HepG2 (cell line): Measurements from ENCODE around the gene PRMT6. TPM values are rescaled to one million over a fixed set of nuclear protein-coding genes. Genes with fewer than 3 reads are reported as not detected.

Source experiments
- CBX5 ChIP-seq: sonication (generic); formaldehyde crosslinking; IDR thresholded peaks from 2 replicates; pipeline ENCODE4 v1.4.0; 2020; ENCODE audit warnings: missing genetic modification reagents, borderline replicate concordance
- JDP2 ChIP-seq: sonication (generic); formaldehyde crosslinking; IDR thresholded peaks from 2 replicates; pipeline ENCODE4 v1.8.1; 2022; ENCODE audit warnings: missing genetic modification reagents, borderline replicate concordance
- SATB2 ChIP-seq: sonication (generic); formaldehyde crosslinking; IDR thresholded peaks from 2 replicates; pipeline ENCODE4 v1.5.0; 2020; ENCODE audit warnings: missing genetic modification reagents
- SOX6 ChIP-seq, 2 experiments: fragments of 450-650 bp in 1 of 2; sonication (generic) in 1 of 2; formaldehyde crosslinking in 1 of 2; IDR thresholded peaks; 2 replicates each; pipeline versions ENCODE4 v1.4.0 to v1.6.1; 2017 to 2020; ENCODE audit warnings: antibody characterized with exemption in 1 of 2, mild to moderate bottlenecking in 1 of 2, missing genetic modification reagents in 1 of 2
- TMF1 ChIP-seq: sonication (generic); formaldehyde crosslinking; IDR thresholded peaks from 2 replicates; pipeline ENCODE4 v1.8.1; 2022; ENCODE audit warnings: low read depth, missing genetic modification reagents
- ZMYM4 ChIP-seq: sonication (generic); formaldehyde crosslinking; IDR thresholded peaks from 2 replicates; pipeline ENCODE4 v1.8.1; 2023; ENCODE audit warnings: mild to moderate bottlenecking, missing genetic modification reagents
- ZNF343 ChIP-seq: sonication (generic); formaldehyde crosslinking; IDR thresholded peaks from 2 replicates; pipeline ENCODE4 v1.4.0; 2020; ENCODE audit warnings: mild to moderate bottlenecking, missing genetic modification reagents
- ZNF556 ChIP-seq: sonication (generic); formaldehyde crosslinking; IDR thresholded peaks from 2 replicates; pipeline ENCODE4 v1.4.0; 2020; ENCODE audit warnings: mild to moderate bottlenecking, missing genetic modification reagents, borderline replicate concordance
- ZNF557 ChIP-seq: sonication (generic); formaldehyde crosslinking; IDR thresholded peaks from 2 replicates; pipeline ENCODE4 v1.4.0; 2020; ENCODE audit warnings: missing genetic modification reagents
- ZNF589 ChIP-seq: sonication (generic); formaldehyde crosslinking; conservative IDR thresholded peaks from 2 replicates; pipeline ENCODE4 v1.8.0; 2022; ENCODE audit warnings: mild to moderate bottlenecking, moderate library complexity, missing genetic modification reagents
- ZNF703 ChIP-seq: sonication (generic); formaldehyde crosslinking; IDR thresholded peaks from 2 replicates; pipeline ENCODE4 v1.5.1; 2020; ENCODE audit warnings: missing genetic modification reagents, mild to moderate bottlenecking, moderate library complexity, borderline replicate concordance
- polyA plus RNA-seq, 8 experiments: library from polyadenylated mRNA; depleted of rRNA in 3 of 8; stranded (reverse) in 7 of 8; unstranded in 1 of 8; fragments of >200 nt; fragmentation: Illumina TruSeq in 4 of 8; extraction: Trizol in 4 of 8; gene quantifications; 2 replicates each; pipeline versions ENCODE4 v1.2.1 to v1.2.3, GENCODE V29; 2011 to 2016; ENCODE audit warnings: low read depth in 4 of 8, missing spikeins in 1 of 8, mixed read lengths in 1 of 8; ENCODE audit not compliant: insufficient read depth in 1 of 8
- total RNA-seq, 5 experiments: library from RNA; depleted of rRNA; stranded (reverse); fragments of >200 nt; fragmentation: Illumina TruSeq; extraction: Trizol; gene quantifications; 2 replicates each; pipeline ENCODE4 v1.2.3, GENCODE V29; 2016; ENCODE audit warnings: low read depth in 1 of 5
- TF ChIP-seq, protein P1 (sequence below), 2 experiments: sonication (generic) in 1 of 2; formaldehyde crosslinking in 1 of 2; IDR thresholded peaks; 2 replicates each; pipeline versions ENCODE4 v1.5.1 to v1.6.1; 2011 to 2020; ENCODE audit warnings: borderline replicate concordance in 1 of 2, low read depth in 1 of 2, low read length in 1 of 2, mild to moderate bottlenecking in 1 of 2, missing genetic modification reagents in 1 of 2, moderate library complexity in 1 of 2
- TF ChIP-seq, protein P2 (sequence below), 2 experiments: IDR thresholded peaks; 2 replicates each; pipeline ENCODE4 v1.6.1; 2011 to 2012; ENCODE audit warnings: low read length in 2 of 2, borderline replicate concordance in 1 of 2, low read depth in 1 of 2, mild to moderate bottlenecking in 1 of 2, moderate library complexity in 1 of 2
- TF ChIP-seq, protein P3 (sequence below): sonication (generic); formaldehyde crosslinking; IDR thresholded peaks from 2 replicates; pipeline ENCODE4 v1.8.1; 2023; ENCODE audit warnings: mild to moderate bottlenecking, missing genetic modification reagents, borderline replicate concordance
- TF ChIP-seq, protein P4 (sequence below): IDR thresholded peaks from 2 replicates; pipeline ENCODE4 v1.6.1; 2016; ENCODE audit warnings: low read depth, borderline replicate concordance
- TF ChIP-seq, protein P5 (sequence below): IDR thresholded peaks from 2 replicates; pipeline ENCODE4 v1.6.1; 2016; ENCODE audit warnings: mild to moderate bottlenecking, missing biosample characterization, missing genetic modification reagents
- TF ChIP-seq, protein P6 (sequence below): sonication (generic); formaldehyde crosslinking; conservative IDR thresholded peaks from 2 replicates; pipeline ENCODE4 v1.4.0; 2020; ENCODE audit warnings: mild to moderate bottlenecking, missing genetic modification reagents, moderate library complexity

The PRMT6 gene
- total and polyA plus RNA-seq, 2 of the 13 experiments (the other 11 are each of a cell fraction or from before 2014, with no cell fraction given) = 8.1 to 15.8 TPM

DNA sequence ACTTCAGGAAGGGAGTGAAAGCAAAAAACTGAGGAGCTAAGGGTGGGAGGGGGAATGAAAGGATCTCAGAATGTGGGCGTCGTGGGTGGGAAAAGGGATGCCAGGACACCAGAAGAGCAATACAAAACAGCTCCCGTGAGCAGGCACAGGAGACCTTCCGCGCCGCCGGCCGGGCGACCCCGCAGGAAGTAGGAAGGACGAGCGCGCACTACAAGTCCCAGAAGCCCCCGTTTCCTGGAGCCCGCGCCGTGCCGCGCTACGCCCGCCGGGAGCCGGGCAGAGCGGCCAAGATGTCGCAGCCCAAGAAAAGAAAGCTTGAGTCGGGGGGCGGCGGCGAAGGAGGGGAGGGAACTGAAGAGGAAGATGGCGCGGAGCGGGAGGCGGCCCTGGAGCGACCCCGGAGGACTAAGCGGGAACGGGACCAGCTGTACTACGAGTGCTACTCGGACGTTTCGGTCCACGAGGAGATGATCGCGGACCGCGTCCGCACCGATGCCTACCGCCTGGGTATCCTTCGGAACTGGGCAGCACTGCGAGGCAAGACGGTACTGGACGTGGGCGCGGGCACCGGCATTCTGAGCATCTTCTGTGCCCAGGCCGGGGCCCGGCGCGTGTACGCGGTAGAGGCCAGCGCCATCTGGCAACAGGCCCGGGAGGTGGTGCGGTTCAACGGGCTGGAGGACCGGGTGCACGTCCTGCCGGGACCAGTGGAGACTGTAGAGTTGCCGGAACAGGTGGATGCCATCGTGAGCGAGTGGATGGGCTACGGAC lies at the start of gene PRMT6 (continued):
- TF ChIP-seq, protein P1, sequence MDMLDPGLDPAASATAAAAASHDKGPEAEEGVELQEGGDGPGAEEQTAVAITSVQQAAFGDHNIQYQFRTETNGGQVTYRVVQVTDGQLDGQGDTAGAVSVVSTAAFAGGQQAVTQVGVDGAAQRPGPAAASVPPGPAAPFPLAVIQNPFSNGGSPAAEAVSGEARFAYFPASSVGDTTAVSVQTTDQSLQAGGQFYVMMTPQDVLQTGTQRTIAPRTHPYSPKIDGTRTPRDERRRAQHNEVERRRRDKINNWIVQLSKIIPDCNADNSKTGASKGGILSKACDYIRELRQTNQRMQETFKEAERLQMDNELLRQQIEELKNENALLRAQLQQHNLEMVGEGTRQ (IDR thresholded peaks at IDR 0.05; ENCODE audit: low read depth, low read length) = no peak
- TF ChIP-seq, protein P1 (CRISPR knock-in tag; IDR thresholded peaks at IDR 0.05; ENCODE audit: borderline replicate concordance) = no peak
- TF ChIP-seq, protein P2, sequence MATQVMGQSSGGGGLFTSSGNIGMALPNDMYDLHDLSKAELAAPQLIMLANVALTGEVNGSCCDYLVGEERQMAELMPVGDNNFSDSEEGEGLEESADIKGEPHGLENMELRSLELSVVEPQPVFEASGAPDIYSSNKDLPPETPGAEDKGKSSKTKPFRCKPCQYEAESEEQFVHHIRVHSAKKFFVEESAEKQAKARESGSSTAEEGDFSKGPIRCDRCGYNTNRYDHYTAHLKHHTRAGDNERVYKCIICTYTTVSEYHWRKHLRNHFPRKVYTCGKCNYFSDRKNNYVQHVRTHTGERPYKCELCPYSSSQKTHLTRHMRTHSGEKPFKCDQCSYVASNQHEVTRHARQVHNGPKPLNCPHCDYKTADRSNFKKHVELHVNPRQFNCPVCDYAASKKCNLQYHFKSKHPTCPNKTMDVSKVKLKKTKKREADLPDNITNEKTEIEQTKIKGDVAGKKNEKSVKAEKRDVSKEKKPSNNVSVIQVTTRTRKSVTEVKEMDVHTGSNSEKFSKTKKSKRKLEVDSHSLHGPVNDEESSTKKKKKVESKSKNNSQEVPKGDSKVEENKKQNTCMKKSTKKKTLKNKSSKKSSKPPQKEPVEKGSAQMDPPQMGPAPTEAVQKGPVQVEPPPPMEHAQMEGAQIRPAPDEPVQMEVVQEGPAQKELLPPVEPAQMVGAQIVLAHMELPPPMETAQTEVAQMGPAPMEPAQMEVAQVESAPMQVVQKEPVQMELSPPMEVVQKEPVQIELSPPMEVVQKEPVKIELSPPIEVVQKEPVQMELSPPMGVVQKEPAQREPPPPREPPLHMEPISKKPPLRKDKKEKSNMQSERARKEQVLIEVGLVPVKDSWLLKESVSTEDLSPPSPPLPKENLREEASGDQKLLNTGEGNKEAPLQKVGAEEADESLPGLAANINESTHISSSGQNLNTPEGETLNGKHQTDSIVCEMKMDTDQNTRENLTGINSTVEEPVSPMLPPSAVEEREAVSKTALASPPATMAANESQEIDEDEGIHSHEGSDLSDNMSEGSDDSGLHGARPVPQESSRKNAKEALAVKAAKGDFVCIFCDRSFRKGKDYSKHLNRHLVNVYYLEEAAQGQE (IDR thresholded peaks at IDR 0.05; ENCODE audit: borderline replicate concordance in 1 of 2, low read depth in 1 of 2, low read length in 2 of 2) = no peak; a peak in 1 of 4 replicates
- TF ChIP-seq, protein P3, sequence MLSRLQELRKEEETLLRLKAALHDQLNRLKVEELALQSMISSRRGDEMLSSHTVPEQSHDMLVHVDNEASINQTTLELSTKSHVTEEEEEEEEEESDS = no peak
- TF ChIP-seq, protein P4, sequence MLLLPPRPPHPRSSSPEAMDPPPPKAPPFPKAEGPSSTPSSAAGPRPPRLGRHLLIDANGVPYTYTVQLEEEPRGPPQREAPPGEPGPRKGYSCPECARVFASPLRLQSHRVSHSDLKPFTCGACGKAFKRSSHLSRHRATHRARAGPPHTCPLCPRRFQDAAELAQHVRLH (CRISPR knock-in tag) = no peak
- TF ChIP-seq, protein P5, sequence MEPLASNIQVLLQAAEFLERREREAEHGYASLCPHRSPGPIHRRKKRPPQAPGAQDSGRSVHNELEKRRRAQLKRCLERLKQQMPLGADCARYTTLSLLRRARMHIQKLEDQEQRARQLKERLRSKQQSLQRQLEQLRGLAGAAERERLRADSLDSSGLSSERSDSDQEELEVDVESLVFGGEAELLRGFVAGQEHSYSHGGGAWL (CRISPR knock-in tag) = no peak
- TF ChIP-seq TMF1 (CRISPR knock-in tag) (no peak), SATB2 (CRISPR knock-in tag) (0 out of 2 replicates have a peak, but pooled peaks have one; percentile 20), ZNF556 (peak; percentile 34; the same call in 1 of the 2 replicates), CBX5 (CRISPR knock-in tag) (no peak), ZNF343 (no peak; the same call in 1 of the 2 replicates), ZMYM4 (CRISPR knock-in tag) (peak; percentile 59), ZNF557 (CRISPR knock-in tag) (no peak; the same call in 1 of the 2 replicates), SOX6 (IDR thresholded peaks at IDR 0.05) (no peak), SOX6 (CRISPR knock-in tag; IDR thresholded peaks at IDR 0.05) (no peak; the same call in none of the 2 replicates), JDP2 (no peak), ZNF703 (CRISPR knock-in tag) (no peak), ZNF589 (CRISPR knock-in tag) (no peak)
- TF ChIP-seq, protein P6, sequence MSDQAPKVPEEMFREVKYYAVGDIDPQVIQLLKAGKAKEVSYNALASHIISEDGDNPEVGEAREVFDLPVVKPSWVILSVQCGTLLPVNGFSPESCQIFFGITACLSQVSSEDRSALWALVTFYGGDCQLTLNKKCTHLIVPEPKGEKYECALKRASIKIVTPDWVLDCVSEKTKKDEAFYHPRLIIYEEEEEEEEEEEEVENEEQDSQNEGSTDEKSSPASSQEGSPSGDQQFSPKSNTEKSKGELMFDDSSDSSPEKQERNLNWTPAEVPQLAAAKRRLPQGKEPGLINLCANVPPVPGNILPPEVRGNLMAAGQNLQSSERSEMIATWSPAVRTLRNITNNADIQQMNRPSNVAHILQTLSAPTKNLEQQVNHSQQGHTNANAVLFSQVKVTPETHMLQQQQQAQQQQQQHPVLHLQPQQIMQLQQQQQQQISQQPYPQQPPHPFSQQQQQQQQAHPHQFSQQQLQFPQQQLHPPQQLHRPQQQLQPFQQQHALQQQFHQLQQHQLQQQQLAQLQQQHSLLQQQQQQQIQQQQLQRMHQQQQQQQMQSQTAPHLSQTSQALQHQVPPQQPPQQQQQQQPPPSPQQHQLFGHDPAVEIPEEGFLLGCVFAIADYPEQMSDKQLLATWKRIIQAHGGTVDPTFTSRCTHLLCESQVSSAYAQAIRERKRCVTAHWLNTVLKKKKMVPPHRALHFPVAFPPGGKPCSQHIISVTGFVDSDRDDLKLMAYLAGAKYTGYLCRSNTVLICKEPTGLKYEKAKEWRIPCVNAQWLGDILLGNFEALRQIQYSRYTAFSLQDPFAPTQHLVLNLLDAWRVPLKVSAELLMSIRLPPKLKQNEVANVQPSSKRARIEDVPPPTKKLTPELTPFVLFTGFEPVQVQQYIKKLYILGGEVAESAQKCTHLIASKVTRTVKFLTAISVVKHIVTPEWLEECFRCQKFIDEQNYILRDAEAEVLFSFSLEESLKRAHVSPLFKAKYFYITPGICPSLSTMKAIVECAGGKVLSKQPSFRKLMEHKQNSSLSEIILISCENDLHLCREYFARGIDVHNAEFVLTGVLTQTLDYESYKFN (CRISPR knock-in tag) = no peak
